HG02943 (cell line): ENCODE results near the gene C16orf89.

ENCODE experiments used
- ATAC-seq: cut with Tn5 transposase; IDR thresholded peaks from one replicate; pipeline ENCODE4 v1.9.1; 2021; ENCODE audit warnings: mild to moderate bottlenecking, low read depth, moderate library complexity; ENCODE audit not compliant: unreplicated experiment

C16orf89 gene

GRCh38 chr16:5010576-5011329 lies 55.0 kb downstream of the C16orf89 start:
- ATAC-seq: no peak

- ATAC-seq: no peak
Measured at GRCh38 chr16:5008311-5008731, 57.4 kb downstream of the C16orf89 start.

- ATAC-seq: no peak
Measured at GRCh38 chr16:5007256-5007655, 58.5 kb downstream of the C16orf89 start.

- no peak for ATAC-seq
Measured at GRCh38 chr16:5006348-5007193, 59.2 kb downstream of the C16orf89 start.

GRCh38 chr16:5005916-5006315 lies 59.8 kb downstream of the C16orf89 start:
- ATAC-seq: no peak

- ATAC-seq: no peak
Measured at GRCh38 chr16:5004311-5004710, 61.4 kb downstream of the C16orf89 start.

GRCh38 chr16:5003828-5004227 lies 61.9 kb downstream of the C16orf89 start:
- ATAC-seq: no peak

GRCh38 chr16:5003211-5003610 lies 62.5 kb downstream of the C16orf89 start:
- no peak for ATAC-seq

GRCh38 chr16:5002699-5003143 lies 63.0 kb downstream of the C16orf89 start:
- no peak for ATAC-seq

GRCh38 chr16:5001986-5002385 lies 63.8 kb downstream of the C16orf89 start:
- ATAC-seq: no peak

- ATAC-seq: no peak
Measured at GRCh38 chr16:5001571-5001970, 64.2 kb downstream of the C16orf89 start.

GRCh38 chr16:5000573-5001001 lies 65.2 kb downstream of the C16orf89 start:
- ATAC-seq: no peak

- ATAC-seq: no peak
Measured at GRCh38 chr16:4994719-4995434, 70.9 kb downstream of the C16orf89 start.
